HepG2 (cell line): Measurements from ENCODE around the gene SEC14L6. TPM values are rescaled to one million over a fixed set of nuclear protein-coding genes. Genes with fewer than 3 reads are reported as not detected.

Experiments used
- CBX2 ChIP-seq, 2 experiments: fragments of 200-600 bp in 1 of 2; sonication (generic); formaldehyde crosslinking in 1 of 2; IDR thresholded peaks; 2 replicates each; pipeline versions ENCODE4 v1.7.0 to v1.8.1; 2018 to 2022; ENCODE audit warnings: low read depth in 2 of 2, low read length in 1 of 2, mild to moderate bottlenecking in 1 of 2, missing genetic modification reagents in 1 of 2
- DPF2 ChIP-seq: sonication (generic); formaldehyde crosslinking; IDR thresholded peaks from 2 replicates; pipeline ENCODE4 v1.4.0; 2020; ENCODE audit warnings: mild to moderate bottlenecking, low read depth, missing genetic modification reagents, borderline replicate concordance
- EED ChIP-seq: sonication (generic); formaldehyde crosslinking; IDR thresholded peaks from 2 replicates; pipeline ENCODE4 v1.5.0; 2020; ENCODE audit warnings: mild to moderate bottlenecking, missing genetic modification reagents
- FOXA3 ChIP-seq: IDR thresholded peaks from 2 replicates; pipeline ENCODE4 v1.6.1; 2016; ENCODE audit warnings: missing genetic modification reagents, missing compliant biosample characterization
- NPAS2 ChIP-seq: sonication (generic); formaldehyde crosslinking; IDR thresholded peaks from 2 replicates; pipeline ENCODE4 v1.8.0; 2022; ENCODE audit warnings: mild to moderate bottlenecking, missing genetic modification reagents, borderline replicate concordance
- RARA ChIP-seq: IDR thresholded peaks from 2 replicates; pipeline ENCODE4 v1.6.1; 2016; ENCODE audit warnings: missing genetic modification reagents, missing compliant biosample characterization
- REPIN1 ChIP-seq: sonication (generic); formaldehyde crosslinking; IDR thresholded peaks from 2 replicates; pipeline ENCODE4 v1.8.0; 2022; ENCODE audit warnings: missing genetic modification reagents, low read depth, mild to moderate bottlenecking, borderline replicate concordance
- RFX1 ChIP-seq: fragments of 450-650 bp; IDR thresholded peaks from 2 replicates; pipeline ENCODE4 v1.6.1; 2017
- RXRB ChIP-seq: IDR thresholded peaks from 2 replicates; pipeline ENCODE4 v1.6.1; 2016; ENCODE audit warnings: borderline replicate concordance, missing genetic modification reagents, missing compliant biosample characterization
- SALL2 ChIP-seq: sonication (generic); formaldehyde crosslinking; IDR thresholded peaks from 2 replicates; pipeline ENCODE4 v1.8.1; 2023; ENCODE audit warnings: mild to moderate bottlenecking, missing genetic modification reagents, inconsistent platforms
- TBL1XR1 ChIP-seq: fragments of 150-350 bp; IDR thresholded peaks from 2 replicates; pipeline ENCODE4 v1.6.1; 2014; ENCODE audit warnings: borderline replicate concordance, low read length; ENCODE audit not compliant: partially characterized antibody
- TCF7 ChIP-seq: sonication (generic); IDR thresholded peaks from 2 replicates; pipeline ENCODE4 v1.6.1; 2016; ENCODE audit warnings: antibody characterized with exemption, low read depth
- THYN1 ChIP-seq: sonication (generic); formaldehyde crosslinking; IDR thresholded peaks from 2 replicates; pipeline ENCODE4 v1.8.1; 2023; ENCODE audit warnings: low read depth, mild to moderate bottlenecking, moderate library complexity, missing genetic modification reagents, borderline replicate concordance
- TOPORS ChIP-seq: sonication (generic); formaldehyde crosslinking; IDR thresholded peaks from 2 replicates; pipeline ENCODE4 v1.8.0; 2023; ENCODE audit warnings: mild to moderate bottlenecking, missing genetic modification reagents
- ZFP90 ChIP-seq: sonication (generic); formaldehyde crosslinking; IDR thresholded peaks from 2 replicates; pipeline ENCODE4 v1.8.0; 2022; ENCODE audit warnings: missing genetic modification reagents, mild to moderate bottlenecking, inconsistent platforms, borderline replicate concordance
- ZNF550 ChIP-seq: sonication (generic); formaldehyde crosslinking; IDR thresholded peaks from 2 replicates; pipeline ENCODE4 v1.4.0; 2020; ENCODE audit warnings: mild to moderate bottlenecking, missing genetic modification reagents, borderline replicate concordance
- ZNF558 ChIP-seq: sonication (generic); formaldehyde crosslinking; IDR thresholded peaks from 2 replicates; pipeline ENCODE4 v1.9.0; 2022; ENCODE audit warnings: mild to moderate bottlenecking, missing genetic modification reagents, borderline replicate concordance
- ZNF570 ChIP-seq: sonication (generic); formaldehyde crosslinking; IDR thresholded peaks from 2 replicates; pipeline ENCODE4 v1.4.0; 2020; ENCODE audit warnings: mild to moderate bottlenecking, missing genetic modification reagents, borderline replicate concordance
- ZNF746 ChIP-seq: sonication (generic); formaldehyde crosslinking; IDR thresholded peaks from 2 replicates; pipeline ENCODE4 v1.8.0; 2022; ENCODE audit warnings: mild to moderate bottlenecking, missing genetic modification reagents
- ZSCAN25 ChIP-seq: sonication (generic); formaldehyde crosslinking; IDR thresholded peaks from 2 replicates; pipeline ENCODE4 v1.8.0; 2022; ENCODE audit warnings: mild to moderate bottlenecking, missing genetic modification reagents
- polyA plus RNA-seq, 8 experiments: library from polyadenylated mRNA; depleted of rRNA in 3 of 8; stranded (reverse) in 7 of 8; unstranded in 1 of 8; fragments of >200 nt; fragmentation: Illumina TruSeq in 4 of 8; extraction: Trizol in 4 of 8; gene quantifications; 2 replicates each; pipeline versions ENCODE4 v1.2.1 to v1.2.3, GENCODE V29; 2011 to 2016; ENCODE audit warnings: low read depth in 4 of 8, missing spikeins in 1 of 8, mixed read lengths in 1 of 8; ENCODE audit not compliant: insufficient read depth in 1 of 8
- total RNA-seq, 5 experiments: library from RNA; depleted of rRNA; stranded (reverse); fragments of >200 nt; fragmentation: Illumina TruSeq; extraction: Trizol; gene quantifications; 2 replicates each; pipeline ENCODE4 v1.2.3, GENCODE V29; 2016; ENCODE audit warnings: low read depth in 1 of 5
- TF ChIP-seq, protein P1 (sequence below): IDR thresholded peaks from 2 replicates; pipeline ENCODE4 v1.6.1; 2012; ENCODE audit warnings: low read length, improper control_type of control experiment
- TF ChIP-seq, protein P2 (sequence below): sonication (generic); formaldehyde crosslinking; IDR thresholded peaks from 2 replicates; pipeline ENCODE4 v1.4.0; 2020; ENCODE audit warnings: mild to moderate bottlenecking, missing genetic modification reagents
- TF ChIP-seq, protein P3 (sequence below): sonication (generic); formaldehyde crosslinking; conservative IDR thresholded peaks from 2 replicates; pipeline ENCODE4 v1.4.0; 2020; ENCODE audit warnings: missing genetic modification reagents
- TF ChIP-seq, protein P4 (sequence below): sonication (generic); formaldehyde crosslinking; IDR thresholded peaks from 2 replicates; pipeline ENCODE4 v1.5.1; 2020; ENCODE audit warnings: missing genetic modification reagents, mild to moderate bottlenecking, borderline replicate concordance

Gene SEC14L6
- total and polyA plus RNA-seq, 2 of the 13 experiments (the other 11 are each of a cell fraction or from before 2014, with no cell fraction given) = 0.09 to 9.3 TPM

DNA sequence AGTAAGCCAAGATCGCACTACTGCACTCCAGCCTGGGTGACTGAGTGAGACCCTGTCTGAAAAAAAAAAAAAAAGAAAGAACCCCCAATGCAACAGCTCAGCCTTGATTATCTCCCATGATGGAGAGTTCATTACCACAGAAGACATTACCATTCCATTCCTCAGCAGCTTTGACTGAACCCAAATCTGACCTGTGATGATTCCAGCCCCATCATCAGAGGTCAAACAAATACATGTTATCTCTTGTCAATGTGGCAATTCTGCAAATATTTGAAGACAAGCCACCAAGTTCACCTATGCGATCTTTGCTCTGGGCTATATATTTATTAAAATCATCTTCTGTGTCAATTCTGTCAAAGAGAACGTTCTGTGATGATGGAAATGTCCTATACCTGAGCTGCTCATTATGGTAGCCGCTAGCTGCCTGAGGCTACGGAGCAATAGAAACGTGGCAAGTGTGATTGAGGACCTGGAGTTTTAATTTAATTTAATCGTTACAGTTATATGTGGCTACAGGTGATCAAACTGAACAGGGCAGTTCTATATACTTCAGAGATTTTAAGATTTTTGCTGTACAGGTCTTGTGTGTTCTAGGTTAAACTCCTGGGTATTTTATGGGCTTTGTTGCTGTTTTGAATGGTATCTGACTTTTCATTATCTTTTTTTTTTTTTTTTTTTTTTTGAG is 48.9 kb downstream of the SEC14L6 start (continued):
- peak; percentile 64 for TF ChIP-seq TBL1XR1
- peak; percentile 88 for TF ChIP-seq RXRB
- TF ChIP-seq RFX1 = no peak
- TF ChIP-seq SALL2 = no peak
- no peak for TF ChIP-seq EED
- no peak for TF ChIP-seq NPAS2 (CRISPR knock-in tag)
- no peak for TF ChIP-seq ZNF550 (CRISPR knock-in tag)
- no peak for TF ChIP-seq TOPORS
- TF ChIP-seq, protein P1, sequence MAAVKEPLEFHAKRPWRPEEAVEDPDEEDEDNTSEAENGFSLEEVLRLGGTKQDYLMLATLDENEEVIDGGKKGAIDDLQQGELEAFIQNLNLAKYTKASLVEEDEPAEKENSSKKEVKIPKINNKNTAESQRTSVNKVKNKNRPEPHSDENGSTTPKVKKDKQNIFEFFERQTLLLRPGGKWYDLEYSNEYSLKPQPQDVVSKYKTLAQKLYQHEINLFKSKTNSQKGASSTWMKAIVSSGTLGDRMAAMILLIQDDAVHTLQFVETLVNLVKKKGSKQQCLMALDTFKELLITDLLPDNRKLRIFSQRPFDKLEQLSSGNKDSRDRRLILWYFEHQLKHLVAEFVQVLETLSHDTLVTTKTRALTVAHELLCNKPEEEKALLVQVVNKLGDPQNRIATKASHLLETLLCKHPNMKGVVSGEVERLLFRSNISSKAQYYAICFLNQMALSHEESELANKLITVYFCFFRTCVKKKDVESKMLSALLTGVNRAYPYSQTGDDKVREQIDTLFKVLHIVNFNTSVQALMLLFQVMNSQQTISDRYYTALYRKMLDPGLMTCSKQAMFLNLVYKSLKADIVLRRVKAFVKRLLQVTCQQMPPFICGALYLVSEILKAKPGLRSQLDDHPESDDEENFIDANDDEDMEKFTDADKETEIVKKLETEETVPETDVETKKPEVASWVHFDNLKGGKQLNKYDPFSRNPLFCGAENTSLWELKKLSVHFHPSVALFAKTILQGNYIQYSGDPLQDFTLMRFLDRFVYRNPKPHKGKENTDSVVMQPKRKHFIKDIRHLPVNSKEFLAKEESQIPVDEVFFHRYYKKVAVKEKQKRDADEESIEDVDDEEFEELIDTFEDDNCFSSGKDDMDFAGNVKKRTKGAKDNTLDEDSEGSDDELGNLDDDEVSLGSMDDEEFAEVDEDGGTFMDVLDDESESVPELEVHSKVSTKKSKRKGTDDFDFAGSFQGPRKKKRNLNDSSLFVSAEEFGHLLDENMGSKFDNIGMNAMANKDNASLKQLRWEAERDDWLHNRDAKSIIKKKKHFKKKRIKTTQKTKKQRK = no peak
- TF ChIP-seq ZFP90 = peak; percentile 40; the same call in 1 of the 2 replicates
- no peak for TF ChIP-seq ZNF746 (CRISPR knock-in tag)
- TF ChIP-seq ZSCAN25 (CRISPR knock-in tag) = no peak
- TF ChIP-seq FOXA3 (CRISPR knock-in tag) = peak; percentile 84
- 0 out of 2 replicates have a peak, but pooled peaks have one; percentile 11 for TF ChIP-seq TCF7
- no peak for TF ChIP-seq CBX2 (IDR thresholded peaks at IDR 0.05; ENCODE audit: low read depth, low read length)
- no peak for TF ChIP-seq CBX2 (CRISPR knock-in tag; IDR thresholded peaks at IDR 0.05; ENCODE audit: low read depth)
- TF ChIP-seq, protein P2, sequence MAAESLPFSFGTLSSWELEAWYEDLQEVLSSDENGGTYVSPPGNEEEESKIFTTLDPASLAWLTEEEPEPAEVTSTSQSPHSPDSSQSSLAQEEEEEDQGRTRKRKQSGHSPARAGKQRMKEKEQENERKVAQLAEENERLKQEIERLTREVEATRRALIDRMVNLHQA (CRISPR knock-in tag) = no peak
- no peak for TF ChIP-seq ZNF570 (CRISPR knock-in tag)
- no peak for TF ChIP-seq ZNF558
- peak; percentile 92 for TF ChIP-seq RARA (CRISPR knock-in tag)
- no peak for TF ChIP-seq THYN1 (CRISPR knock-in tag)
- TF ChIP-seq, protein P3, sequence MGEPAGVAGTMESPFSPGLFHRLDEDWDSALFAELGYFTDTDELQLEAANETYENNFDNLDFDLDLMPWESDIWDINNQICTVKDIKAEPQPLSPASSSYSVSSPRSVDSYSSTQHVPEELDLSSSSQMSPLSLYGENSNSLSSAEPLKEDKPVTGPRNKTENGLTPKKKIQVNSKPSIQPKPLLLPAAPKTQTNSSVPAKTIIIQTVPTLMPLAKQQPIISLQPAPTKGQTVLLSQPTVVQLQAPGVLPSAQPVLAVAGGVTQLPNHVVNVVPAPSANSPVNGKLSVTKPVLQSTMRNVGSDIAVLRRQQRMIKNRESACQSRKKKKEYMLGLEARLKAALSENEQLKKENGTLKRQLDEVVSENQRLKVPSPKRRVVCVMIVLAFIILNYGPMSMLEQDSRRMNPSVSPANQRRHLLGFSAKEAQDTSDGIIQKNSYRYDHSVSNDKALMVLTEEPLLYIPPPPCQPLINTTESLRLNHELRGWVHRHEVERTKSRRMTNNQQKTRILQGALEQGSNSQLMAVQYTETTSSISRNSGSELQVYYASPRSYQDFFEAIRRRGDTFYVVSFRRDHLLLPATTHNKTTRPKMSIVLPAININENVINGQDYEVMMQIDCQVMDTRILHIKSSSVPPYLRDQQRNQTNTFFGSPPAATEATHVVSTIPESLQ (CRISPR knock-in tag) = no peak
- TF ChIP-seq, protein P4, sequence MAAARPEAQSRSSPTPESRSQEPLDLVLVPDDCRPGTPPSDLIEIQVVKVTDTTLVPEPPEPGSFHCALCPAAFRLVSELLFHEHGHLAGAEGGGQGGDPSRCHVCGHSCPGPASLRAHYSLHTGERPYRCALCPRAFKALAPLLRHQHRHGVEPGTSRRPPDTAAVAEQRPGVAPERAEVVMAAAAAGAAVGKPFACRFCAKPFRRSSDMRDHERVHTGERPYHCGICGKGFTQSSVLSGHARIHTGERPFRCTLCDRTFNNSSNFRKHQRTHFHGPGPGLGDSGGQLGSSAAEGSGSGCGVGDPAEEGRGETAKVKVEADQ (CRISPR knock-in tag) = no peak
- no peak for TF ChIP-seq DPF2
- no peak for TF ChIP-seq REPIN1
